ENCODE results near the gene ZNF35.
"Not testable (repeated sequence)": the region's sequence is repeated elsewhere in the genome, so short reads cannot be mapped to it uniquely, and the experiment has no call there.

ZNF35 gene

GRCh38 chr3:44661189-44661588 lies 12.7 kb downstream of the ZNF35 start:
- H3K4me3 ChIP-seq (ENCODE audit: low read depth, low read length) = no peak overlapping the region
- DNase-seq (ENCODE audit: low read depth) = no peak
- TF ChIP-seq, protein P1, sequence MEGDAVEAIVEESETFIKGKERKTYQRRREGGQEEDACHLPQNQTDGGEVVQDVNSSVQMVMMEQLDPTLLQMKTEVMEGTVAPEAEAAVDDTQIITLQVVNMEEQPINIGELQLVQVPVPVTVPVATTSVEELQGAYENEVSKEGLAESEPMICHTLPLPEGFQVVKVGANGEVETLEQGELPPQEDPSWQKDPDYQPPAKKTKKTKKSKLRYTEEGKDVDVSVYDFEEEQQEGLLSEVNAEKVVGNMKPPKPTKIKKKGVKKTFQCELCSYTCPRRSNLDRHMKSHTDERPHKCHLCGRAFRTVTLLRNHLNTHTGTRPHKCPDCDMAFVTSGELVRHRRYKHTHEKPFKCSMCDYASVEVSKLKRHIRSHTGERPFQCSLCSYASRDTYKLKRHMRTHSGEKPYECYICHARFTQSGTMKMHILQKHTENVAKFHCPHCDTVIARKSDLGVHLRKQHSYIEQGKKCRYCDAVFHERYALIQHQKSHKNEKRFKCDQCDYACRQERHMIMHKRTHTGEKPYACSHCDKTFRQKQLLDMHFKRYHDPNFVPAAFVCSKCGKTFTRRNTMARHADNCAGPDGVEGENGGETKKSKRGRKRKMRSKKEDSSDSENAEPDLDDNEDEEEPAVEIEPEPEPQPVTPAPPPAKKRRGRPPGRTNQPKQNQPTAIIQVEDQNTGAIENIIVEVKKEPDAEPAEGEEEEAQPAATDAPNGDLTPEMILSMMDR (IDR thresholded peaks at IDR 0.05; ENCODE audit: low read depth, low read length, missing control alignments) = peak; percentile 47

DNA sequence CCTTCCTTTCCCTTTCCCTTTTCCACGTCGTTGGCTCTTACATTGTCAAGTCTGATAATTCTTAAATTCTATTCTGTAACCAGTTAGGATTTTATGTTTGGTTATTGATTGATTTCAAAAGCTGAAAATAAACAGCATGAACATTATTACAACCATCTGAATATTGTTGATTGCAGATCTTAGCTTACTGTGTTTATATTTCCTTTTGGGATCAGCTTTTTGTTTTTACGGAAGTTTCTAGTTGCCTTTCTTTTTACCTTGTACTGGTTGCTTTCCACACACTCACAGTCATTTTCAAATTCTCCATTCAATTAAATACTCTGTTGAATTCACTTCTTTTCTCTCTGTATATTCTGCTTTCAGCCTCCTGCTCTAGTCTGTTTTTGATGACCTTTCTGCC lies 16.6 kb downstream of the ZNF35 start:
- H3K4me3 ChIP-seq (ENCODE audit: low read depth, low read length) = no peak overlapping the region
- no peak for DNase-seq (ENCODE audit: low read depth)
- TF ChIP-seq, protein P1 (IDR thresholded peaks at IDR 0.05; ENCODE audit: low read depth, low read length, missing control alignments) = no peak

DNA sequence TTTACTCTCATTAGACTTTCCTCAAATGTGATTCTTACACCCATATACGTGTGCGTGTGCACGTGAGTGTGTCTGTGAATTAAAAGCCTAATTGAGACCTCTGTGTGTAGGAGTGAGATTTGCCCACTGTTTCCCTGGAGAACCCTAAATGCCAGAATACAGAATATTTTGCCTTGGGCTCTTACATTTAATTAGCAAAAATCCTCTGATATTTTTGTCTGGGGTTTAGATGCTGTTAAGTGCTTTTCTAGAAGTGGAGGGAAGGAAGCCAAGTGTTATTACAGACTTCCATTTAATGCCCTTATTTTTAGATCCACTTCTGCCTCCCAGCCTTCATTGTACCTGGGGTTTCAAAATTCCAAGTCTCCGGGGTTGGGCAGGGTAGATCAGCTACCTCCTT lies 17.8 kb downstream of the ZNF35 start:
- no peak for DNase-seq (ENCODE audit: low read depth)
- H3K4me3 ChIP-seq (ENCODE audit: low read depth, low read length) = no peak overlapping the region
- TF ChIP-seq, protein P1 (IDR thresholded peaks at IDR 0.05; ENCODE audit: low read depth, low read length, missing control alignments) = no peak

DNA sequence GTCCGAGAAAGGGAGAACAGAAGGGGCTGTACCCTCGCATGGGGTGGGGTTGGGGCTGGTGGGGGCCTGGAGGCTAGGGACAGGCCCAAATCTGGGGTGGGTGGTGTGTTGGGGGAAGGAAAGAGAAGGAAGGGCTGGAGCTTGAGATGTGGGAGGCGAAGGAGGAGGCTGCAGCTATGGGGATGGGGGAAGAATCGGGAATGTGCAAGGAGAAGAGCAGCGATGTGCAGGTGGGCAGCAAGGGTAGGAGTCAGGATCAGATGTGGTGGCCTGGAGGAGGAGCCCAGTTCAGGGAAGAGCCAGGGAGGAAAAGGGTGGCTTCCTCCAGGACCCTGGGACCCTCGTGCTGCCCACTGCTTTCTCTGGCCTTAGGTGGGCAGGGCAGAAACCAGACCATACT lies 21.2 kb downstream of the ZNF35 start:
- no peak overlapping the region for H3K4me3 ChIP-seq (ENCODE audit: low read depth, low read length)
- TF ChIP-seq, protein P1 (IDR thresholded peaks at IDR 0.05; ENCODE audit: low read depth, low read length, missing control alignments) = no peak
- DNase-seq (ENCODE audit: low read depth) = no peak

DNA sequence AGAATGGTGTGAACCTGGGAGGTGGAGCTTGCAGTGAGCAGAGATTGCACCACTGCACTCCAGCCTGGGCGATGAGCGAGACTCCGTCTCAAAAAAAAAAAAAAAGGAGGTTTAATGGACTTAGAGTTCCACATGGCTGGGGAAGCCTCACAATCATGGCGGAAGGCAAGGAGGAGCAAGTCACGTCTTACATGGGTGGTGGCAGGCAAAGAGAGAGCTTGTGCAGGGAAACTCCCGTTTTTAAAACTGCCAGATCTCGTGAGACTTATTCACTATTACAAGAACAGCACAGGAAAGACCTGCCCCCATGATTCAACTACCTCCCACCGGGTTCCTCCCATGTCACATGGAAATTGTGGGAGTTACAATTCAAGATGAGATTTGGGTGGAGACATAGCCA lies 24.9 kb downstream of the ZNF35 start:
- DNase-seq (ENCODE audit: low read depth); H3K4me3 ChIP-seq (ENCODE audit: low read depth, low read length): not testable (repeated sequence)

- no peak overlapping the region for H3K4me3 ChIP-seq (ENCODE audit: low read depth, low read length)
- no peak for DNase-seq (ENCODE audit: low read depth)
- TF ChIP-seq, protein P1 (IDR thresholded peaks at IDR 0.05; ENCODE audit: low read depth, low read length, missing control alignments) = no peak
Observed at GRCh38 chr3:44674211-44674610, 25.7 kb downstream of the ZNF35 start.

DNA sequence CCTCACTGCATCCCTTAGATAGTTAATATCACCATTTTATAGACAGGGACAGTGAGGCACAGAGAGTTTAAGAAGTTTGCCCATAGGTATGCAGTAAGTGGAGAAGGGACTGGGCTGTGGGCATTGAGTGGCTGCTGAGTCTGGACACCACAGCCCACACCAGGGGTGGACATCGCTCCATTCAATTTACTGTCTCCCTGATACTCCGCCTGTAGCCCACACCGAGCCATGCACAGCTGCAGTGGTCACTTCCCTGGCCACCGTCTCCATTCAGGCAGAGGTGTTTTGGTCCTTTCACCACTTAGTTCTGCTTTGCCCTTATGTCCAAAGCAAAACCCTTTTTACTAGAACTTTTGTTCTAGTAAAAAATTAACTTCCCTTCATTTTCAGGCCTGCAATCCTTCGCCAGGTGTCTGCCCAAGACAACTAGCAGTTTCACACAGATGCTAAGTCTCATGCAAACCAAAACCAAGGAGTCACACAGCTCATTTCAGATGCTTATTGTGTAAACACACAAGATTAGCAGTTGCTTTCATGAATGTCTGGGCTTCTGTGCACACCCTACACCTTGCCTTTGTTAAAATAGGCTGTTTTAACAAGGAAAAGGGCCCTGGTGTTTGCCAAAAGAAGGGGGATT lies 30.1 kb downstream of the ZNF35 start:
- TF ChIP-seq, protein P1 (IDR thresholded peaks at IDR 0.05; ENCODE audit: low read depth, low read length, missing control alignments) = no peak

More for the DNA sequence above, 30.1 kb downstream of the ZNF35 start:
- DNase-seq (ENCODE audit: low read depth) = no peak
- no peak overlapping the region for H3K4me3 ChIP-seq (ENCODE audit: low read depth, low read length)

All from GM12864 (cell line).